Testis (tissue), 3 donors: ENCODE results near the gene ITGB2. TPM values are rescaled to one million over a fixed set of nuclear protein-coding genes. Genes with fewer than 3 reads are reported as not detected.
A peak's percentile ranks its signal among the peaks of the same experiment; 100 is the strongest.

ENCODE experiments used
- DNase-seq: peaks from one replicate; pipeline ENCODE4 v3.0.0-alpha.2; 2019
- H3K27ac ChIP-seq, 2 donors: fragments of 200-600 bp; sonication (generic); one replicate each; pipeline ENCODE4 v1.5.1; 2019
- H3K27me3 ChIP-seq: fragments of 200-600 bp; sonication (generic); one replicate; pipeline ENCODE4 v1.5.1; 2019
- H3K36me3 ChIP-seq: fragments of 200-600 bp; sonication (generic); one replicate; pipeline ENCODE4 v1.5.1; 2017; ENCODE audit warnings: low read depth; ENCODE audit errors: missing control alignments
- H3K4me1 ChIP-seq: fragments of 200-600 bp; sonication (generic); one replicate; pipeline ENCODE4 v1.5.1; 2019
- H3K4me3 ChIP-seq, 2 donors: fragments of 200-600 bp; sonication (generic); one replicate each; pipeline ENCODE4 v1.5.1; 2017 to 2019
- H3K9me3 ChIP-seq: fragments of 200-600 bp; sonication (generic); one replicate; pipeline ENCODE4 v1.5.1; 2017
- POLR2A ChIP-seq: fragments of 450-650 bp; IDR thresholded peaks from one replicate; pipeline ENCODE4 v1.6.1; 2017; ENCODE audit warnings: antibody characterized with exemption, mild to moderate bottlenecking, moderate library complexity
- WGBS, 2 donors: methylation state at CpG; one replicate each; pipeline ENCODE4 v1.1.5; 2018; 5-methylcytosine and 5-hydroxymethylcytosine counted together
- intact Hi-C: fragments of 100-400 bp; cut with DNase I; formaldehyde crosslinking; loops from one replicate; pipeline ENCODE4 v1.15.1; 2023; ENCODE audit warnings: low total_unique reads
- polyA plus RNA-seq: library from polyadenylated mRNA; stranded (reverse); fragments of 350-450 nt; fragmentation: Illumina TruSeq; extraction: RNeasy Lipid Tissue Mini Kit (QIAGEN cat#74804); gene quantifications from one replicate; pipeline ENCODE4 v1.2.3, GENCODE V29; 2014; ENCODE audit warnings: low read depth, low replicate concordance; ENCODE audit not compliant: insufficient read depth
- total RNA-seq, 2 donors: library from RNA; depleted of rRNA; stranded (reverse); fragments of >200 nt; gene quantifications; one replicate each; pipeline ENCODE4 v1.2.3, GENCODE V29; 2016
- TF ChIP-seq, protein P1 (sequence below), 3 experiments: fragments of 450-650 bp in 2 of 3; fragments of 200-600 bp in 1 of 3; sonication (generic) in 1 of 3; IDR thresholded peaks; one replicate each; pipeline ENCODE4 v1.5.1; 2016 to 2019; ENCODE audit warnings: antibody characterized with exemption in 3 of 3, mild to moderate bottlenecking in 2 of 3, moderate library complexity in 1 of 3

Gene ITGB2
- total and polyA plus RNA-seq, 3 donors from 2014 or later: 5.6 to 29.5 (median 27.4) TPM

DNA sequence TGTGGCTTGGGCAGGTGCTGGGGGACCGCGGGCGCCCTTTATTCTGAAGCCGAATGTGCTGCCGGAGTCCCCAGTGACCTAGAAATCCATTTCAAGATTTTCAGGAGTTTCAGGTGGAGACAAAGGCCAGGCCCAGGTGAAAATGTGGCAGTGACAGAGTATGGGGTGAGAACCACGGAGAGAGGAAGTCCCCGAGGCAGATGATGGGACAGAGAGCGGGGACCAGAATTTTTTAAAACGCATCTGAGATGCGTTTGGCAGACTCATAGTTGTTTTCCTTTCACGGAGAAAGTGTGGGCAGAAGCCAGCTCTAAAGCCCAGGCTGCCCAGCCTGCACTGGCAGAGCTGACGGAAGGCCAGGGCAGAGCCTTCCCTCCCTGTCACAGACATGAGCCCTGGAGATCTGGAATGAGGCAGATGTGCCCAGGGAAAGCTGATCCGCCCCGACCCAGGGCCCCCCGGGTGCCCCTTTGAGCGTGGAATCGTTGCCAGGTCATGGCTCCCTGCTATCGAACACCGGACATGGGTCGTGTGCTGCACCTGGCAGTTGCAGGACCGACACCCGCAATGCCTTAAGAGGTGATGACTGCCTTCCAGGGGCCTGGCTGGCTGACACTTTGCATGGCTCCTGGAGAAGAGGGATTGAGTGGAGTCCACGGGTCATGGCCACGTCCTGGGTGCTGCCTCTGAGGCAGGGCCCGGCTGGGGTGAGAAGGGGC lies 12.7 kb upstream of the ITGB2 start:
- Histone ChIP-seq H3K4me1 (peaks cover 23% of the 10 kb centered on the region), H3K4me3 (no peak overlapping the region), H3K27me3 (no peaks in the 10 kb centered on the region), H3K27ac (no peak overlapping the region), H3K36me3 (no peaks in the 10 kb centered on the region), H3K9me3 (no peaks in the 10 kb centered on the region)
- intact Hi-C loops: loop anchor here (10.0 kb wide), 1 partner anchor 119 kb away; the partner anchor contains the start of gene SUMO3
- no peak for DNase-seq
- no peak for TF ChIP-seq POLR2A
- TF ChIP-seq, protein P1, sequence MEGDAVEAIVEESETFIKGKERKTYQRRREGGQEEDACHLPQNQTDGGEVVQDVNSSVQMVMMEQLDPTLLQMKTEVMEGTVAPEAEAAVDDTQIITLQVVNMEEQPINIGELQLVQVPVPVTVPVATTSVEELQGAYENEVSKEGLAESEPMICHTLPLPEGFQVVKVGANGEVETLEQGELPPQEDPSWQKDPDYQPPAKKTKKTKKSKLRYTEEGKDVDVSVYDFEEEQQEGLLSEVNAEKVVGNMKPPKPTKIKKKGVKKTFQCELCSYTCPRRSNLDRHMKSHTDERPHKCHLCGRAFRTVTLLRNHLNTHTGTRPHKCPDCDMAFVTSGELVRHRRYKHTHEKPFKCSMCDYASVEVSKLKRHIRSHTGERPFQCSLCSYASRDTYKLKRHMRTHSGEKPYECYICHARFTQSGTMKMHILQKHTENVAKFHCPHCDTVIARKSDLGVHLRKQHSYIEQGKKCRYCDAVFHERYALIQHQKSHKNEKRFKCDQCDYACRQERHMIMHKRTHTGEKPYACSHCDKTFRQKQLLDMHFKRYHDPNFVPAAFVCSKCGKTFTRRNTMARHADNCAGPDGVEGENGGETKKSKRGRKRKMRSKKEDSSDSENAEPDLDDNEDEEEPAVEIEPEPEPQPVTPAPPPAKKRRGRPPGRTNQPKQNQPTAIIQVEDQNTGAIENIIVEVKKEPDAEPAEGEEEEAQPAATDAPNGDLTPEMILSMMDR (IDR thresholded peaks at IDR 0.05): no peak
- 48 to 77% methylated on average over 12 to 25 of the region's 25 CpGs for WGBS, 2 donors

DNA sequence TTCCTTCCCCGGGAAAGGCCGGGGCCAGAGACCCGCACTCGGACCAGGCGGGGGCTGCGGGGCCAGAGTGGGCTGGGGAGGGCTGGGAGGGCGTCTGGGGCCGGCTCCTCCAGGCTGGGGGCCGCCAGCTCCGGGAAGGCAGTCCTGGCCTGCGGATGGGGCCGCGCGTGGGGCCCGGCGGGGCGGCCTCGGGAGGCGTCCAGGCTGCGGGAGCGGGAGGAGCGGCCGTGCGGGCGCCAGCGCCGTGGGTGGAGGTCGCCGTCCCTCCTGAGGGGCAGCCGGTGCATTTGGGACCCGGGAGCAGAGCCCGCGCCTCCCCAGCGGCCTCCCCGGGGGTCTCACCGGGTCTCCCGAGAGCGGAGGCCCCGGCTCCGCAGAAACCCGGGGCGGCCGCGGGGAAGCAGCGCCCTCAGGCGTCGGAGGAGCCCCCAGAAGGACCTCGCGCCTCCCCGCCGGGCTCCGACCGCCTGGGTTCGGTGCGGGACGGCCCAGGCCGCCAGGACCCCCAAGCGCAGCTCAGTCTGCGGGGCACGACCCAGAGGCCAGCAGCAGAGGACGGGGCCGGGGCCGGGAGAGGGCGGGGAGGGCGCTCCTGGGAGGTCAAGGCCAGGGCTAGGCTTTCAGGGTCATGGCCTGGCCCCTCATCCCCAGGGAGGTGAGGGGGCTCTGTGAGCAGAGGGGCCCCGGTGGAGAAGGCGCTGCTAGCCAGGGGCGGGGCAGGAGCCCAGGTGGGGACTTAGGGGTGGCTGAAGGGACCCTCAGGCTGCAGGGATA lies 11.9 kb upstream of the ITGB2 start:
- intact Hi-C loops: loop anchor here (10.0 kb wide), 1 partner anchor 118 kb away; the partner anchor contains the start of gene SUMO3
- no peaks in the 10 kb centered on the region for H3K36me3 ChIP-seq
- no peaks in the 10 kb centered on the region for H3K9me3 ChIP-seq
- peak; percentile 45 for DNase-seq
- 2 to 17% methylated on average over 6 to 55 of the region's 68 CpGs for WGBS, 2 donors
- peak overlapping the region; percentile 37 to 41 for H3K4me3 ChIP-seq
- H3K27me3 ChIP-seq: no peaks in the 10 kb centered on the region
- no peak overlapping the region for H3K27ac ChIP-seq
- peaks cover 23% of the 10 kb centered on the region for H3K4me1 ChIP-seq
- no peak for TF ChIP-seq POLR2A
- TF ChIP-seq, protein P1 (IDR thresholded peaks at IDR 0.05): peak in 1 of 3 experiments; percentile 45

DNA sequence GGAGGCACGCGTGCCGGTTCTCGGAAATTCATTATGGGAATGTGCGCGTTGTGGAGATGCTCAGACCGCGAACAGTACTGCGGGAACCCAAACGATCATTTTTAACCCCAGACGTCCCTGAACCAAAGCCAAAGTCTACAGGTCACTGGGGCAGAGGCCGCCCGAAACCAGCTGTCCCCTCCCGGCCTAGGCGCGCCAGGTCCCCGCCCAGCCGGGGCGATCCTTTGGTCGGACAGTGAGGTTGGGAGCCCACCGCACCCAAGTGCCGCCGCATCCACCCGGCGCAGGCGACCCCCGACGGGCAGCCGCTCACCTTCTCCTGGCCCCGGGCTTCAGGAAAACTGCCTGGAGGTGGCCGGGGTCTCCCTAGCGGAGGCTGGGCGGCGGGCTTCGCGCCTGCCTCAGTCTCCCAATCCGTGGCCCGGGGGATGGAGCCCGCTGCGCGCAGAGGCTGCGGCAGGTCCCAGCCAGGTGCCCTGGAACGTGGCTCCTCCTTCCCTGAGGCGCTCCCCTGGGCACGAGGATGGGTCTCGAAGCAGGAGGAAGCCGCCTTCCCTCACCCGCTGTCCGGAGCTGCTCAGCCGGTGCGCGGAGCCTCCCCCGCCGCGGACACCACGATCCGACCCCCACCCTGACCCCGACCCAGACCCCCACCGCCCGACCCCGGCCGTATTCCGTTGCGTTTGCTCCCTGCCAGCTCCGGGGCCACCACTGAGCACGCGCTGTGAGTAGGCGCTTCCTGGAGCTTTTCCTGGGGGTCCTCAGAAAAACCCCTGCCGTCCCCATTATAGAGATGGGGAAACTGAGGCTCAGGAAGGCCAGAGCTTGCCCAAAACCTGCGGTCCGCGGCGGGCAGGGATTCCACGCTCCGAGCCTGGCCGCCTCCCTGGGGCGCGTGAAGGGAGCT lies 11.1 kb upstream of the ITGB2 start:
- no peaks in the 10 kb centered on the region for H3K9me3 ChIP-seq
- intact Hi-C loops: loop anchor here (10.0 kb wide), 1 partner anchor 117 kb away; the partner anchor contains the start of gene SUMO3
- peaks cover 23% of the 10 kb centered on the region for H3K4me1 ChIP-seq
- H3K36me3 ChIP-seq: no peaks in the 10 kb centered on the region
- TF ChIP-seq, protein P1 (IDR thresholded peaks at IDR 0.05): no peak
- TF ChIP-seq POLR2A: no peak
- no peaks in the 10 kb centered on the region for H3K27me3 ChIP-seq
- peak overlapping the region; percentile 37 to 41 for H3K4me3 ChIP-seq
- no peak for DNase-seq
- H3K27ac ChIP-seq: no peak overlapping the region
- WGBS, 2 donors: 1 to 2% methylated on average over 18 to 78 of the region's 78 CpGs

DNA sequence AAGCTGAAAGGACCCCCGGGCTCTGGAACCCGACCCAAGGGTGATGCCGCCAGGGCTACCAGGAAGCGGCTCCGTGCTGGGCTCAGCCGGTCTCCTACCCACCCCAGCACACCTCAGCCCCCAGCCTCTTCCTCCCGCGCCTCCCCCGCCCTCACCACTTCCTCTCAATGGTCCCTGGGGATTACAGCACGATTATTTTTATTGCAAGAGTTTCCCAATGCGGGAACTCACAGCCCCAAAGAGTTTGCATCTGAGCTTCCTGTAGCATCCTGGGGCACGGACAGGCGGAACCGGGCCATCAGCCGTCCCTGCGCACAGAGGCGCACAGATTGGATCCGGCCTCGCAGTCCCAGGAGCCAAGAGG lies 10.4 kb upstream of the ITGB2 start:
- no peak for DNase-seq
- H3K9me3 ChIP-seq: no peaks in the 10 kb centered on the region
- peaks cover 23% of the 10 kb centered on the region for H3K4me1 ChIP-seq
- 1 to 2% methylated on average over 19 of the region's 19 CpGs for WGBS, 2 donors
- intact Hi-C loops: loop anchor here (10.0 kb wide), 1 partner anchor 116 kb away; the partner anchor contains the start of gene SUMO3
- no peak for TF ChIP-seq POLR2A
- TF ChIP-seq, protein P1 (IDR thresholded peaks at IDR 0.05): no peak
- no peaks in the 10 kb centered on the region for H3K36me3 ChIP-seq
- no peaks in the 10 kb centered on the region for H3K27me3 ChIP-seq
- peak overlapping the region in 1 of 2 donors; percentile 41 for H3K4me3 ChIP-seq
- H3K27ac ChIP-seq: no peak overlapping the region
